HepG2 (cell line): ENCODE data around the gene GDF2. TPM values are rescaled to one million over a fixed set of nuclear protein-coding genes. Genes with fewer than 3 reads are reported as not detected.

Source experiments
- ATAC-seq: fragments of 200-7000 bp; cut with Tn5 transposase; 3 replicates; pipeline ENCODE4 v1.9.1; 2020; ENCODE audit warnings: mild to moderate bottlenecking, moderate library complexity
- BruUV-seq: library from RNA; stranded (reverse); fragments of 400-500 nt; replicated peaks from 2 replicates; lab custom pipeline; 2021; lab: Mats Ljungman, UMichigan
- CTCF ChIA-PET: fragments of 300-600 bp; formaldehyde crosslinking; extraction: SDS; loops from one replicate; lab custom pipeline; 2021; ENCODE audit warnings: low total read pairs, inconsistent platforms, low intra/inter-chr PET ratio; lab: Yijun Ruan, JAX
- POLR2A ChIA-PET: fragments of 350-600 bp; sonication (Branson Sonifier 250); formaldehyde crosslinking; loops from one replicate; lab custom pipeline; 2020; ENCODE audit warnings: antibody characterized with exemption, inconsistent platforms; lab: Yijun Ruan, JAX
- DNase-seq: peaks from one replicate; pipeline ENCODE4 v3.0.0-alpha.2; 2015; ENCODE audit warnings: low spot score
- FAIRE-seq: peaks from 3 replicates; lab custom pipeline; 2011; peaks lifted over from hg19 to GRCh38; lab: Jason Lieb, UNC
- H2AFZ ChIP-seq: one replicate; pipeline ENCODE4 v1.6.1; 2011; ENCODE audit warnings: low read length, inconsistent platforms
- H3K27ac ChIP-seq: fragments of 300-600 bp; 3 replicates; pipeline ENCODE4 v1.8.0; 2011; ENCODE audit warnings: mixed run types, mild to moderate bottlenecking, mixed read lengths, low read length, inconsistent platforms; ENCODE audit not compliant: insufficient read depth; ENCODE audit errors: extremely low read length
- H3K27me3 ChIP-seq, 2 experiments: fragments of 200-600 bp in 1 of 2; 2 replicates in 1 of 2; 3 replicates in 1 of 2; pipeline versions ENCODE4 v1.6.0 to v1.8.0; 2011; ENCODE audit warnings: low read length in 2 of 2, mild to moderate bottlenecking in 2 of 2, moderate library complexity in 2 of 2, inconsistent platforms in 1 of 2; ENCODE audit not compliant: insufficient read depth in 2 of 2, control insufficient read depth in 1 of 2
- H3K36me3 ChIP-seq, 2 experiments: fragments of 200-600 bp in 1 of 2; replicated peaks in 1 of 2; 2 replicates in 1 of 2; 3 replicates in 1 of 2; pipeline versions ENCODE4 v1.5.1 to v1.8.0; 2011; ENCODE audit warnings: low read length in 2 of 2, inconsistent platforms in 1 of 2; ENCODE audit not compliant: insufficient read depth in 2 of 2, control insufficient read depth in 1 of 2
- H3K4me1 ChIP-seq: 2 replicates; pipeline ENCODE4 v1.5.1; 2012; ENCODE audit warnings: low read length, inconsistent platforms; ENCODE audit not compliant: insufficient read depth
- H3K4me2 ChIP-seq: 2 replicates; pipeline ENCODE4 v1.6.0; 2011; ENCODE audit warnings: low read depth, low read length, inconsistent platforms
- H3K4me3 ChIP-seq, 3 experiments: fragments of 200-600 bp in 1 of 3; sonication (generic), shearing (Covaris generic) in 1 of 3; replicated peaks in 1 of 3; 2 replicates each; pipeline ENCODE4 v1.5.1; 2011 to 2016; ENCODE audit warnings: low read length in 3 of 3, inconsistent platforms in 2 of 3, low read depth in 2 of 3, mild to moderate bottlenecking in 2 of 3, control low read depth in 1 of 3, mixed read lengths in 1 of 3; ENCODE audit not compliant: insufficient read depth in 1 of 3
- H3K79me2 ChIP-seq: one replicate; pipeline ENCODE4 v1.6.1; 2011; ENCODE audit warnings: low read length, inconsistent platforms; ENCODE audit not compliant: insufficient read depth
- H3K9ac ChIP-seq: 2 replicates; pipeline ENCODE4 v1.6.0; 2011; ENCODE audit warnings: mild to moderate bottlenecking, low read depth, low read length, inconsistent platforms; ENCODE audit not compliant: insufficient read depth
- H3K9me3 ChIP-seq: 2 replicates; pipeline ENCODE4 v1.5.1; 2012; ENCODE audit warnings: mild to moderate bottlenecking, low read length
- H4K20me1 ChIP-seq: 2 replicates; pipeline ENCODE4 v1.6.0; 2011; ENCODE audit warnings: inconsistent platforms, mild to moderate bottlenecking, low read length, moderate library complexity; ENCODE audit not compliant: insufficient read depth
- HMGXB3 ChIP-seq: sonication (generic); formaldehyde crosslinking; IDR thresholded peaks from 2 replicates; pipeline ENCODE4 v1.4.0; 2020; ENCODE audit warnings: missing genetic modification reagents, borderline replicate concordance
- NFKB2 ChIP-seq: sonication (generic); formaldehyde crosslinking; IDR thresholded peaks from 2 replicates; pipeline ENCODE4 v1.4.0; 2020; ENCODE audit warnings: missing genetic modification reagents, borderline replicate concordance
- NRL ChIP-seq: sonication (generic); formaldehyde crosslinking; IDR thresholded peaks from 2 replicates; pipeline ENCODE4 v1.5.0; 2020; ENCODE audit warnings: missing genetic modification reagents, mild to moderate bottlenecking, moderate library complexity, borderline replicate concordance
- SOX13 ChIP-seq, 3 experiments: fragments of 450-650 bp in 1 of 3; sonication (generic) in 1 of 3; formaldehyde crosslinking in 1 of 3; IDR thresholded peaks in 2 of 3; conservative IDR thresholded peaks in 1 of 3; 2 replicates each; pipeline versions ENCODE4 v1.5.0 to v1.6.1; 2016 to 2020; ENCODE audit warnings: antibody characterized with exemption in 1 of 3, mild to moderate bottlenecking in 1 of 3, missing compliant biosample characterization in 1 of 3, missing genetic modification reagents in 1 of 3, moderate library complexity in 1 of 3
- YEATS2 ChIP-seq: sonication (generic); formaldehyde crosslinking; IDR thresholded peaks from 2 replicates; pipeline ENCODE4 v1.4.0; 2020; ENCODE audit warnings: missing genetic modification reagents, borderline replicate concordance
- ZFYVE20 ChIP-seq: sonication (generic); formaldehyde crosslinking; IDR thresholded peaks from 2 replicates; pipeline ENCODE4 v1.8.0; 2023; ENCODE audit warnings: low read depth, mild to moderate bottlenecking, moderate library complexity, missing genetic modification reagents, borderline replicate concordance
- ZNF256 ChIP-seq: sonication (generic); formaldehyde crosslinking; conservative IDR thresholded peaks from 2 replicates; pipeline ENCODE4 v1.4.0; 2020; ENCODE audit warnings: missing genetic modification reagents
- WGBS: methylation state at CpG from one replicate; pipeline ENCODE4 v1.1.6; 2017; ENCODE audit warnings: low lambda C conversion rate; 5-methylcytosine and 5-hydroxymethylcytosine counted together
- in situ Hi-C: cut with HindIII; loops from 2 replicates; pipeline ENCODE4 v1.10.0; 2017; ENCODE audit warnings: low pct_unique_long_range_greater_than_20kb; ENCODE audit not compliant: extremely low pct_ligation_motif_present
- intact Hi-C: fragments of 100-400 bp; cut with micrococcal nuclease; formaldehyde crosslinking; loops from one replicate; pipeline ENCODE4 v1.10.0; 2022; ENCODE audit not compliant: unreplicated experiment
- polyA plus RNA-seq, 8 experiments: library from polyadenylated mRNA; depleted of rRNA in 3 of 8; stranded (reverse) in 7 of 8; unstranded in 1 of 8; fragments of >200 nt; fragmentation: Illumina TruSeq in 4 of 8; extraction: Trizol in 4 of 8; gene quantifications; 2 replicates each; pipeline versions ENCODE4 v1.2.1 to v1.2.3, GENCODE V29; 2011 to 2016; ENCODE audit warnings: low read depth in 4 of 8, missing spikeins in 1 of 8, mixed read lengths in 1 of 8; ENCODE audit not compliant: insufficient read depth in 1 of 8
- total RNA-seq, 5 experiments: library from RNA; depleted of rRNA; stranded (reverse); fragments of >200 nt; fragmentation: Illumina TruSeq; extraction: Trizol; gene quantifications; 2 replicates each; pipeline ENCODE4 v1.2.3, GENCODE V29; 2016; ENCODE audit warnings: low read depth in 1 of 5

GDF2 gene
- total and polyA plus RNA-seq, 2 of the 13 experiments (the other 11 are each of a cell fraction or from before 2014, with no cell fraction given) = not detected

GRCh38 chr10:47351899-47352815 lies 29.9 kb downstream of the GDF2 start:
- CTCF ChIA-PET = no interaction called here
- no peaks in the 10 kb centered on the region for H3K79me2 ChIP-seq
- H3K4me3 ChIP-seq = no peak overlapping the region
- no peak overlapping the region for H3K27ac ChIP-seq
- no peak overlapping the region for H3K4me2 ChIP-seq
- no peak overlapping the region for H2AFZ ChIP-seq
- POLR2A ChIA-PET = no interaction called here
- intact Hi-C loops = no loop called here
- in situ Hi-C loops = no loop called here
- WGBS = 11% methylated on average over 12 of the region's 14 CpGs
- H3K4me1 ChIP-seq = no peaks in the 10 kb centered on the region
- peaks cover 8 to 20% of the 10 kb centered on the region in 2 experiments; a peak in 3 of 5 replicates for H3K27me3 ChIP-seq
- TF ChIP-seq ZNF256 (CRISPR knock-in tag) = no peak
- no peak for TF ChIP-seq YEATS2 (CRISPR knock-in tag)
- no peak for TF ChIP-seq NRL
- TF ChIP-seq NFKB2 = no peak
- no peak for TF ChIP-seq HMGXB3 (CRISPR knock-in tag)
- no peak for TF ChIP-seq SOX13 (IDR thresholded peaks at IDR 0.05)
- no peak for TF ChIP-seq SOX13 (CRISPR knock-in tag; conservative IDR thresholded peaks at IDR 0.05 in 1 of 2, IDR thresholded peaks at IDR 0.05 in 1 of 2)
- TF ChIP-seq ZFYVE20 (CRISPR knock-in tag) = no peak
- ATAC-seq (no peak), FAIRE-seq (no peak), DNase-seq (no peak)
- no peaks in the 10 kb centered on the region for H3K36me3 ChIP-seq
- no peaks in the 10 kb centered on the region for H3K9me3 ChIP-seq
- no peaks in the 10 kb centered on the region for H4K20me1 ChIP-seq
- H3K9ac ChIP-seq = no peak overlapping the region
- no TSS peak for BruUV-seq
